ENCODE data around the gene TNFRSF13B. TPM values are rescaled to one million over a fixed set of nuclear protein-coding genes. Genes with fewer than 3 reads are reported as not detected.

The TNFRSF13B gene
- total and polyA plus RNA-seq, 2 donors (not counting 3 experiments of a cell fraction or from before 2014, with no cell fraction given) = not detected

GRCh38 chr17:16945663-16946218, 26.2 kb downstream of the TNFRSF13B start:
- no peaks in the 10 kb centered on the region for H3K4me1 ChIP-seq (ENCODE audit: control insufficient read depth, extremely low read depth, insufficient read depth, low read length)
- peaks cover 5% of the 10 kb centered on the region for H3K9me3 ChIP-seq (replicated peaks; ENCODE audit: control insufficient read depth, insufficient read depth, low read length)
- no peak for TF ChIP-seq POLR2AphosphoS5 (IDR thresholded peaks at IDR 0.05; ENCODE audit: insufficient read depth, low read depth, low read length)
- TF ChIP-seq GATA2 (IDR thresholded peaks at IDR 0.05; ENCODE audit: insufficient read depth, insufficient read length, low read depth, low read length) = no peak
- no peak for TF ChIP-seq FOS (IDR thresholded peaks at IDR 0.05; ENCODE audit: borderline replicate concordance, insufficient read depth, low read length)
- no peak for TF ChIP-seq MYC (IDR thresholded peaks at IDR 0.05; ENCODE audit: low read depth, low read length)
- no peak for TF ChIP-seq MAX (IDR thresholded peaks at IDR 0.05; ENCODE audit: insufficient read depth, insufficient read length)
- no peak for TF ChIP-seq JUN (IDR thresholded peaks at IDR 0.05; ENCODE audit: borderline replicate concordance, insufficient read depth, insufficient read length, low read depth)
- no peak for TF ChIP-seq EZH2 (IDR thresholded peaks at IDR 0.05; ENCODE audit: borderline replicate concordance, low read depth, low read length, severe bottlenecking)
- TF ChIP-seq POLR2A (IDR thresholded peaks at IDR 0.05; ENCODE audit: low read depth, low read length) = no peak
- no peak for TF ChIP-seq CTCF (IDR thresholded peaks at IDR 0.05; ENCODE audit: extremely low read depth in 1 of 2, insufficient read depth in 1 of 2, low read depth in 1 of 2, low read length in 2 of 2)
- CTCF ChIA-PET = interaction anchor here (0.5 kb wide), 1 partner anchor 270 kb away, joined by 3 read pairs; no protein-coding TSS in a partner anchor
- no peaks in the 10 kb centered on the region for H3K9me1 ChIP-seq (replicated peaks; ENCODE audit: control insufficient read depth, extremely low read depth, insufficient read depth, low read length)
- intact Hi-C loops (cut with micrococcal nuclease) (no loop called here), dilution Hi-C loops (cut with MboI; ENCODE audit: extremely low pct_ligation_motif_present, low sequenced_read_pairs) (no loop called here)
- H3K9ac ChIP-seq (replicated peaks; ENCODE audit: extremely low read depth, insufficient read depth, low read length) = no peak overlapping the region
- POLR2A ChIA-PET = no interaction called here
- no TSS peak for BruUV-seq (replicated peaks)
- no peaks in the 10 kb centered on the region for H3K79me2 ChIP-seq (ENCODE audit: control insufficient read depth, insufficient read depth, low read length)
- H3K4me3 ChIP-seq (replicated peaks in 1 of 3; ENCODE audit: insufficient read depth in 1 of 3, low read depth in 1 of 3, low read length in 3 of 3) = no peak overlapping the region
- H3K4me2 ChIP-seq (ENCODE audit: insufficient read depth, low read length) = no peak overlapping the region
- H3K36me3 ChIP-seq (ENCODE audit: control insufficient read depth in 2 of 2, extremely low read depth in 1 of 2, insufficient read depth in 2 of 2, low read length in 2 of 2) = no peaks in the 10 kb centered on the region
- no peaks in the 10 kb centered on the region for H4K20me1 ChIP-seq (replicated peaks; ENCODE audit: control insufficient read depth, extremely low read depth, insufficient read depth, low read length)
- H3K27me3 ChIP-seq (ENCODE audit: control insufficient read depth in 2 of 2, insufficient read depth in 2 of 2, low read length in 2 of 2) = no peaks in the 10 kb centered on the region
- DNase-seq (ENCODE audit: low read depth, low spot score) (no peak), FAIRE-seq (no peak)
- H3K27ac ChIP-seq (ENCODE audit: insufficient read depth, low read depth, low read length) = no peak overlapping the region
- no peak overlapping the region for H2AFZ ChIP-seq (ENCODE audit: low read depth, low read length)
